HepG2 (cell line): ENCODE measurements around the gene ADSL. TPM values are rescaled to one million over a fixed set of nuclear protein-coding genes. Genes with fewer than 3 reads are reported as not detected.

Experiments used
- ATAC-seq: fragments of 200-7000 bp; cut with Tn5 transposase; 3 replicates; pipeline ENCODE4 v1.9.1; 2020; ENCODE audit warnings: mild to moderate bottlenecking, moderate library complexity
- BruUV-seq: library from RNA; stranded (reverse); fragments of 400-500 nt; replicated peaks from 2 replicates; lab custom pipeline; 2021; lab: Mats Ljungman, UMichigan
- CTCF ChIA-PET: fragments of 300-600 bp; formaldehyde crosslinking; extraction: SDS; loops from one replicate; lab custom pipeline; 2021; ENCODE audit warnings: low total read pairs, inconsistent platforms, low intra/inter-chr PET ratio; lab: Yijun Ruan, JAX
- POLR2A ChIA-PET: fragments of 350-600 bp; sonication (Branson Sonifier 250); formaldehyde crosslinking; loops from one replicate; lab custom pipeline; 2020; ENCODE audit warnings: antibody characterized with exemption, inconsistent platforms; lab: Yijun Ruan, JAX
- DNase-seq: peaks from one replicate; pipeline ENCODE4 v3.0.0-alpha.2; 2015; ENCODE audit warnings: low spot score
- FAIRE-seq: peaks from 3 replicates; lab custom pipeline; 2011; peaks lifted over from hg19 to GRCh38; lab: Jason Lieb, UNC
- H2AFZ ChIP-seq: one replicate; pipeline ENCODE4 v1.6.1; 2011; ENCODE audit warnings: low read length, inconsistent platforms
- H3K27ac ChIP-seq: fragments of 300-600 bp; 3 replicates; pipeline ENCODE4 v1.8.0; 2011; ENCODE audit warnings: mixed run types, mild to moderate bottlenecking, mixed read lengths, low read length, inconsistent platforms; ENCODE audit not compliant: insufficient read depth; ENCODE audit errors: extremely low read length
- H3K27me3 ChIP-seq, 2 experiments: fragments of 200-600 bp in 1 of 2; 2 replicates in 1 of 2; 3 replicates in 1 of 2; pipeline versions ENCODE4 v1.6.0 to v1.8.0; 2011; ENCODE audit warnings: low read length in 2 of 2, mild to moderate bottlenecking in 2 of 2, moderate library complexity in 2 of 2, inconsistent platforms in 1 of 2; ENCODE audit not compliant: insufficient read depth in 2 of 2, control insufficient read depth in 1 of 2
- H3K36me3 ChIP-seq, 2 experiments: fragments of 200-600 bp in 1 of 2; replicated peaks in 1 of 2; 2 replicates in 1 of 2; 3 replicates in 1 of 2; pipeline versions ENCODE4 v1.5.1 to v1.8.0; 2011; ENCODE audit warnings: low read length in 2 of 2, inconsistent platforms in 1 of 2; ENCODE audit not compliant: insufficient read depth in 2 of 2, control insufficient read depth in 1 of 2
- H3K4me1 ChIP-seq: 2 replicates; pipeline ENCODE4 v1.5.1; 2012; ENCODE audit warnings: low read length, inconsistent platforms; ENCODE audit not compliant: insufficient read depth
- H3K4me2 ChIP-seq: 2 replicates; pipeline ENCODE4 v1.6.0; 2011; ENCODE audit warnings: low read depth, low read length, inconsistent platforms
- H3K4me3 ChIP-seq, 3 experiments: fragments of 200-600 bp in 1 of 3; sonication (generic), shearing (Covaris generic) in 1 of 3; replicated peaks in 1 of 3; 2 replicates each; pipeline ENCODE4 v1.5.1; 2011 to 2016; ENCODE audit warnings: low read length in 3 of 3, inconsistent platforms in 2 of 3, low read depth in 2 of 3, mild to moderate bottlenecking in 2 of 3, control low read depth in 1 of 3, mixed read lengths in 1 of 3; ENCODE audit not compliant: insufficient read depth in 1 of 3
- H3K79me2 ChIP-seq: one replicate; pipeline ENCODE4 v1.6.1; 2011; ENCODE audit warnings: low read length, inconsistent platforms; ENCODE audit not compliant: insufficient read depth
- H3K9ac ChIP-seq: 2 replicates; pipeline ENCODE4 v1.6.0; 2011; ENCODE audit warnings: mild to moderate bottlenecking, low read depth, low read length, inconsistent platforms; ENCODE audit not compliant: insufficient read depth
- H3K9me3 ChIP-seq: 2 replicates; pipeline ENCODE4 v1.5.1; 2012; ENCODE audit warnings: mild to moderate bottlenecking, low read length
- H4K20me1 ChIP-seq: 2 replicates; pipeline ENCODE4 v1.6.0; 2011; ENCODE audit warnings: inconsistent platforms, mild to moderate bottlenecking, low read length, moderate library complexity; ENCODE audit not compliant: insufficient read depth
- DDIT3 ChIP-seq: sonication (generic); formaldehyde crosslinking; IDR thresholded peaks from 2 replicates; pipeline ENCODE4 v1.4.0; 2020; ENCODE audit warnings: mild to moderate bottlenecking, missing genetic modification reagents
- HOXA7 ChIP-seq: sonication (generic); formaldehyde crosslinking; IDR thresholded peaks from 2 replicates; pipeline ENCODE4 v1.8.1; 2022; ENCODE audit warnings: mild to moderate bottlenecking, missing genetic modification reagents, moderate library complexity
- IRF1 ChIP-seq: sonication (generic); formaldehyde crosslinking; IDR thresholded peaks from 2 replicates; pipeline ENCODE4 v1.4.0; 2020; ENCODE audit warnings: low read depth, mild to moderate bottlenecking, missing genetic modification reagents
- ISX ChIP-seq: sonication (generic); formaldehyde crosslinking; conservative IDR thresholded peaks from 2 replicates; pipeline ENCODE4 v1.5.0; 2020; ENCODE audit warnings: missing genetic modification reagents
- ONECUT2 ChIP-seq: sonication (generic); formaldehyde crosslinking; IDR thresholded peaks from 2 replicates; pipeline ENCODE4 v1.4.0; 2020; ENCODE audit warnings: missing genetic modification reagents
- PTBP1 ChIP-seq: fragments of 200-400 bp; formaldehyde crosslinking; IDR thresholded peaks from 2 replicates; pipeline ENCODE4 v1.6.1; 2018; ENCODE audit warnings: low read length, low read depth; ENCODE audit not compliant: poor library complexity, severe bottlenecking
- RBFOX2 ChIP-seq: fragments of 200-400 bp; formaldehyde crosslinking; IDR thresholded peaks from 2 replicates; pipeline ENCODE4 v1.6.1; 2017; ENCODE audit warnings: low read depth, mild to moderate bottlenecking, low read length
- RNF2 ChIP-seq: fragments of 450-650 bp; conservative IDR thresholded peaks from 2 replicates; pipeline ENCODE4 v1.6.1; 2016; ENCODE audit warnings: low read depth
- SIN3B ChIP-seq: fragments of 150-350 bp; IDR thresholded peaks from 2 replicates; pipeline ENCODE4 v1.6.1; 2014; ENCODE audit warnings: low read length
- SMARCC2 ChIP-seq: fragments of 450-650 bp; IDR thresholded peaks from 2 replicates; pipeline ENCODE4 v1.6.1; 2017; ENCODE audit warnings: antibody characterized with exemption, mild to moderate bottlenecking
- ZFYVE20 ChIP-seq: sonication (generic); formaldehyde crosslinking; IDR thresholded peaks from 2 replicates; pipeline ENCODE4 v1.8.0; 2023; ENCODE audit warnings: low read depth, mild to moderate bottlenecking, moderate library complexity, missing genetic modification reagents, borderline replicate concordance
- ZNF230 ChIP-seq: sonication (generic); formaldehyde crosslinking; IDR thresholded peaks from 2 replicates; pipeline ENCODE4 v1.4.0; 2020; ENCODE audit warnings: mild to moderate bottlenecking, missing genetic modification reagents
- ZNF781 ChIP-seq: sonication (generic); formaldehyde crosslinking; IDR thresholded peaks from 2 replicates; pipeline ENCODE4 v1.5.1; 2020; ENCODE audit warnings: borderline replicate concordance, mild to moderate bottlenecking, missing genetic modification reagents; ENCODE audit errors: not compliant biosample characterization
- ZNF879 ChIP-seq: sonication (generic); formaldehyde crosslinking; IDR thresholded peaks from 2 replicates; pipeline ENCODE4 v1.8.1; 2023; ENCODE audit warnings: missing genetic modification reagents
- WGBS: methylation state at CpG from one replicate; pipeline ENCODE4 v1.1.6; 2017; ENCODE audit warnings: low lambda C conversion rate; 5-methylcytosine and 5-hydroxymethylcytosine counted together
- in situ Hi-C: cut with HindIII; loops from 2 replicates; pipeline ENCODE4 v1.10.0; 2017; ENCODE audit warnings: low pct_unique_long_range_greater_than_20kb; ENCODE audit not compliant: extremely low pct_ligation_motif_present
- intact Hi-C: fragments of 100-400 bp; cut with micrococcal nuclease; formaldehyde crosslinking; loops from one replicate; pipeline ENCODE4 v1.10.0; 2022; ENCODE audit not compliant: unreplicated experiment
- polyA plus RNA-seq, 8 experiments: library from polyadenylated mRNA; depleted of rRNA in 3 of 8; stranded (reverse) in 7 of 8; unstranded in 1 of 8; fragments of >200 nt; fragmentation: Illumina TruSeq in 4 of 8; extraction: Trizol in 4 of 8; gene quantifications; 2 replicates each; pipeline versions ENCODE4 v1.2.1 to v1.2.3, GENCODE V29; 2011 to 2016; ENCODE audit warnings: low read depth in 4 of 8, missing spikeins in 1 of 8, mixed read lengths in 1 of 8; ENCODE audit not compliant: insufficient read depth in 1 of 8
- total RNA-seq, 5 experiments: library from RNA; depleted of rRNA; stranded (reverse); fragments of >200 nt; fragmentation: Illumina TruSeq; extraction: Trizol; gene quantifications; 2 replicates each; pipeline ENCODE4 v1.2.3, GENCODE V29; 2016; ENCODE audit warnings: low read depth in 1 of 5

ADSL gene
- total and polyA plus RNA-seq, 2 of the 13 experiments (the other 11 are each of a cell fraction or from before 2014, with no cell fraction given): 123 to 174 TPM

GRCh38 chr22:40308999-40309573, 37.2 kb upstream of the ADSL start:
- H3K27me3 ChIP-seq: no peaks in the 10 kb centered on the region
- ATAC-seq (no peak), FAIRE-seq (no peak), DNase-seq (no peak)
- no peak overlapping the region for H3K9ac ChIP-seq
- BruUV-seq: no TSS peak
- no peak overlapping the region for H3K4me3 ChIP-seq
- H3K4me2 ChIP-seq: no peak overlapping the region
- H3K4me1 ChIP-seq: no peaks in the 10 kb centered on the region
- no peaks in the 10 kb centered on the region for H4K20me1 ChIP-seq
- no peak overlapping the region for H3K27ac ChIP-seq
- no peak for TF ChIP-seq ZNF230 (CRISPR knock-in tag)
- no peak for TF ChIP-seq ONECUT2 (CRISPR knock-in tag)
- no peak for TF ChIP-seq HOXA7
- TF ChIP-seq SIN3B: no peak
- no peak for TF ChIP-seq SMARCC2
- no peak for TF ChIP-seq ZNF781 (CRISPR knock-in tag)
- TF ChIP-seq PTBP1: no peak
- TF ChIP-seq IRF1 (CRISPR knock-in tag): no peak
- TF ChIP-seq RNF2: no peak
- no peak for TF ChIP-seq ISX (CRISPR knock-in tag)
- no peak for TF ChIP-seq DDIT3 (CRISPR knock-in tag)
- no peak for TF ChIP-seq ZNF879 (CRISPR knock-in tag)
- no peak for TF ChIP-seq ZFYVE20 (CRISPR knock-in tag)
- no peak for TF ChIP-seq RBFOX2
- intact Hi-C loops (no loop called here), in situ Hi-C loops (no loop called here)
- no peaks in the 10 kb centered on the region for H3K9me3 ChIP-seq
- peaks cover 21 to 77% of the 10 kb centered on the region in 2 experiments for H3K36me3 ChIP-seq
- CTCF ChIA-PET: no interaction called here
- H2AFZ ChIP-seq: no peak overlapping the region
- WGBS: 100% methylated on average over 6 of the region's 6 CpGs
- POLR2A ChIA-PET: no interaction called here
- no peaks in the 10 kb centered on the region for H3K79me2 ChIP-seq
